SIG-M5 treated with dmso at 0.1 percent for 504 hours (cell line): ENCODE data around the gene ITGAV.

Source experiments
- DNase-seq: peaks from one replicate; lab custom pipeline; 2025; ENCODE audit not compliant: unreplicated experiment; lab: John Stamatoyannopoulos, UW

ITGAV gene

GRCh38 chr2:186664385-186665043 is 74.7 kb downstream of the ITGAV start:
- no peak for DNase-seq

GRCh38 chr2:186669146-186669545 is 79.3 kb downstream of the ITGAV start:
- DNase-seq = no peak

GRCh38 chr2:186670831-186671230 is 81.0 kb downstream of the ITGAV start:
- no peak for DNase-seq

- no peak for DNase-seq
Measured at GRCh38 chr2:186675380-186675779, 85.5 kb downstream of the ITGAV start.

- DNase-seq = no peak
Measured at GRCh38 chr2:186683341-186683740, 93.5 kb downstream of the ITGAV start.

- no peak for DNase-seq
Measured at GRCh38 chr2:186687807-186688211, 98.0 kb downstream of the ITGAV start.

- no peak for DNase-seq
Measured at GRCh38 chr2:186688813-186689212, 99.0 kb downstream of the ITGAV start.

GRCh38 chr2:186690786-186691185 is 100.9 kb downstream of the ITGAV start:
- DNase-seq = no peak

- DNase-seq = no peak
Measured at GRCh38 chr2:186691231-186691630, 101.4 kb downstream of the ITGAV start.

GRCh38 chr2:186691900-186692299 is 102.0 kb downstream of the ITGAV start:
- DNase-seq = no peak

- no peak for DNase-seq
Measured at GRCh38 chr2:186693446-186693832, 103.6 kb downstream of the ITGAV start.

- DNase-seq = no peak
Measured at GRCh38 chr2:186695081-186695756, 105.4 kb downstream of the ITGAV start.

- DNase-seq = no peak
Measured at GRCh38 chr2:186696290-186696689, 106.4 kb downstream of the ITGAV start.

- DNase-seq = no peak
Measured at GRCh38 chr2:186696804-186697203, 106.9 kb downstream of the ITGAV start.

GRCh38 chr2:186697536-186697935 is 107.7 kb downstream of the ITGAV start:
- no peak for DNase-seq

GRCh38 chr2:186699742-186700141 is 109.9 kb downstream of the ITGAV start:
- no peak for DNase-seq

- DNase-seq = no peak
Measured at GRCh38 chr2:186702006-186702405, 112.2 kb downstream of the ITGAV start.

- DNase-seq = no peak
Measured at GRCh38 chr2:186702501-186702900, 112.6 kb downstream of the ITGAV start.

- DNase-seq = no peak
Measured at GRCh38 chr2:186704897-186705296, 115.0 kb downstream of the ITGAV start.

GRCh38 chr2:186709529-186710450 is 119.9 kb downstream of the ITGAV start:
- DNase-seq = no peak

GRCh38 chr2:186713691-186714090 is 123.8 kb downstream of the ITGAV start:
- no peak for DNase-seq

GRCh38 chr2:186714611-186715010 is 124.8 kb downstream of the ITGAV start:
- DNase-seq = no peak
